ENCODE data around the gene EPHA3.

DNA sequence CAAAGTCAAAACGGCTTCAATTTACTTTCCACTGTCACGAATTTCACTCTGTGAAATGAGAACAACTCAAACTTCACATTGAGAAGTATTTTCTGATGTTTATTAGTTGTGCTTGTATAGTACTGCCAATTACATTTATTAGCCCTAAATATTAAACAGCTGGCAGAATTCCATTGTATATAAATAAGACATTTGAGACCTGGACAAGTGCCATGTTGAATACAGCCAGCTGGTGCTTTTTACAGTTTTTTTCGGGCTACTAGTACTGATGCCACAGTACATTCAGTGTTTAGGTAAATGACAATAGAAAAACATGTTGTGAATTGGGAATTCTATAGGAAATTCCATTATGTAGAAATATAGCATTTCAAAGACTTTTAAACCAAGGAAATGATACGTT lies 79.0 kb downstream of the EPHA3 start:
- TF ChIP-seq, protein P1, sequence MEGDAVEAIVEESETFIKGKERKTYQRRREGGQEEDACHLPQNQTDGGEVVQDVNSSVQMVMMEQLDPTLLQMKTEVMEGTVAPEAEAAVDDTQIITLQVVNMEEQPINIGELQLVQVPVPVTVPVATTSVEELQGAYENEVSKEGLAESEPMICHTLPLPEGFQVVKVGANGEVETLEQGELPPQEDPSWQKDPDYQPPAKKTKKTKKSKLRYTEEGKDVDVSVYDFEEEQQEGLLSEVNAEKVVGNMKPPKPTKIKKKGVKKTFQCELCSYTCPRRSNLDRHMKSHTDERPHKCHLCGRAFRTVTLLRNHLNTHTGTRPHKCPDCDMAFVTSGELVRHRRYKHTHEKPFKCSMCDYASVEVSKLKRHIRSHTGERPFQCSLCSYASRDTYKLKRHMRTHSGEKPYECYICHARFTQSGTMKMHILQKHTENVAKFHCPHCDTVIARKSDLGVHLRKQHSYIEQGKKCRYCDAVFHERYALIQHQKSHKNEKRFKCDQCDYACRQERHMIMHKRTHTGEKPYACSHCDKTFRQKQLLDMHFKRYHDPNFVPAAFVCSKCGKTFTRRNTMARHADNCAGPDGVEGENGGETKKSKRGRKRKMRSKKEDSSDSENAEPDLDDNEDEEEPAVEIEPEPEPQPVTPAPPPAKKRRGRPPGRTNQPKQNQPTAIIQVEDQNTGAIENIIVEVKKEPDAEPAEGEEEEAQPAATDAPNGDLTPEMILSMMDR (IDR thresholded peaks at IDR 0.05; ENCODE audit: insufficient read depth, low read depth, low read length) = no peak
- no peak for TF ChIP-seq EZH2 (IDR thresholded peaks at IDR 0.05; ENCODE audit: insufficient read depth, low read length)

All from astrocyte (in vitro differentiated cells and primary cell).